HG03135 (cell line): ENCODE data around the gene MUC6.

Experiments
- ATAC-seq: cut with Tn5 transposase; IDR thresholded peaks from one replicate; pipeline ENCODE4 v1.9.1; 2021; ENCODE audit warnings: mild to moderate bottlenecking, moderate library complexity; ENCODE audit not compliant: unreplicated experiment

The MUC6 gene

GRCh38 chr11:971092-971690 lies 65.3 kb downstream of the MUC6 start:
- no peak for ATAC-seq

GRCh38 chr11:970319-970871 lies 66.1 kb downstream of the MUC6 start:
- no peak for ATAC-seq

DNA sequence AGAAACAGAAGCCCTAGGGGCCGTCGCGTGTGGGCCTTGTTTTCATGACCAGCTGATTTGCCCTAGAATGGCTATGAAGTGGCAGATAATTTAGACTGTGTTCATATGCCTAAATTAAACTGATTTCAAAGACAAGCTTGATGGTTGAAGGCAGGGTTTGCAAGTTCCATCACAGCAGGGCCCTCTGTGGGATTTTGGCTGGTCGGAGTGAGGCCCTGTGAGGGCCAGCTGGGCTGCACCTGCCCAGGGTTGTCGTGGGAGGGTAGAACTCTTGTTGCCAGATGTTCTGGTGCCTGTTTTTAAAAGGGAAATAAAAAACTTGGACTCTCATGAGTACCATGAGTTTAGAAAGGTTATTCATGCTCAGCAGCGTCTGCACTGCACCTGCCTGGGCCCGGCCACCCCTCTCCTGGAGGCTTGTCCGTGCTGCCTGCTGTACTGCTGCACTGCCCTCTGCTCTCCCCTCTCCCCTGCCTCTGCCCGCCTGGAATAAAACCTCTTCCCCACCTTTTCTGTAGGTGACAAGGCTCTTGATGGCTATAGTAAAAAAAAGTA lies 66.8 kb downstream of the MUC6 start:
- ATAC-seq, result no peak

DNA sequence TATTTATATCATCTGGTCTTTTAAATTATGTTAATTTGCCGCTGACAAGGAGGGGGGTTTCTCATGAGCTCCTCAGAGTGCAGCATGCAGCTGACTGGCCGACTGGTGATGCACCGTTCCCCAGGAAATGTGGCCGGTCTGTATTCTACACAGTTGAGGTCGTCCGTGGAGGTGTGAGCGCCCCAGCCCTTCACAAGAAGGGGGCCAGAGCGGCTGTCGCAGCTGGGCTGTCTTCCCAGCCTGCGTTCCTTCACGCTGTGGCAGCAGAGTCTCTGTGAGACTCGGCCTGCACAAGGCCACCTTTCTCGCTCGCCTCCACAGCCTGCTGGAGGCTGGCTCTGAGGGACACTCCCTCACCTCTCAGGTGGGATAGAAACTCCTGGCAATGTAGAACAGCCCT lies 67.7 kb downstream of the MUC6 start:
- ATAC-seq, result no peak

DNA sequence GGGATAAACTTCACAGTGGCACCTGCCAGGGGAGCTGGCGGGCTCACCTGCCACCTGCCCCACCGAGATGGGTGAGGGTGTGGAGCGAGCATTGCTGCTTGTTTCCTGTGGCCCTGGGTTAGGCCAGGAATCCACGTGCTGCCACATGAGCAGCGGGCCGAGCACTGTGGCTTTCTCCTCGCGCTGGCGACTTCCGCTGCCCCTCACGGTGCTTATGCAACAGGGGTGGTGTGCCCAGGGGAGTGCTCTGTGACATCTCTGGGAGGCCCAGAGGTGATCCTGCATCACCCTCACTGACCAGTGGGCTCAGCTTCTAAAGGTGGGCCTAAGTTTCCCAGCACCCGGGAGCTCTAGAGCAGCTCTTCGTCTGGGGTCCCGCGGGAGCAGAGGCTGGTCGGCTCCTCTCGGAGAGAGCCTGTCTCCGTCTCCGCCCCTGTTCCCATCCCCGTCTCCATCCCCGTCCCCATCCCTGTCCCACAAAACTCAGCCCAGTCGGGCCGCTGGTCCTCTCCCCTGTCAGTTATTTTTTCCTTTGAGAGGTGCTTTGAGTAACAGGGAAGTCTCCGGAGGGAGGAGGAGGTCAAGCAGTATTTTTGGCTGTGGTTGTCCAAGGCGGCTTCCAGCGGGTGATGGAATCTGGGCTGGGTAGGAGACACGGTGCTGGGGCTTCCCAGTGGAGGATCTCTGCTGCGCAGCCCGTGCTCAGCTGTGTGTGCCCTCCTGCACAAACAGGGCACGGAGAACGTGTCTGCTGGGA lies 68.3 kb downstream of the MUC6 start:
- ATAC-seq, result no peak

GRCh38 chr11:965206-965775 lies 71.2 kb downstream of the MUC6 start:
- no peak for ATAC-seq

- ATAC-seq, result no peak
These were observed 72.7 kb downstream of the MUC6 start for GRCh38 chr11:963852-964251.
